HG02870 (cell line): ENCODE measurements around the gene SLX9.
"Not testable (repeated sequence)": the region's sequence is repeated elsewhere in the genome, so short reads cannot be mapped to it uniquely, and the experiment has no call there.

ENCODE experiments used
- ATAC-seq: cut with Tn5 transposase; IDR thresholded peaks from one replicate; pipeline ENCODE4 v1.9.1; 2021; ENCODE audit warnings: mild to moderate bottlenecking, moderate library complexity; ENCODE audit not compliant: unreplicated experiment

Gene SLX9

DNA sequence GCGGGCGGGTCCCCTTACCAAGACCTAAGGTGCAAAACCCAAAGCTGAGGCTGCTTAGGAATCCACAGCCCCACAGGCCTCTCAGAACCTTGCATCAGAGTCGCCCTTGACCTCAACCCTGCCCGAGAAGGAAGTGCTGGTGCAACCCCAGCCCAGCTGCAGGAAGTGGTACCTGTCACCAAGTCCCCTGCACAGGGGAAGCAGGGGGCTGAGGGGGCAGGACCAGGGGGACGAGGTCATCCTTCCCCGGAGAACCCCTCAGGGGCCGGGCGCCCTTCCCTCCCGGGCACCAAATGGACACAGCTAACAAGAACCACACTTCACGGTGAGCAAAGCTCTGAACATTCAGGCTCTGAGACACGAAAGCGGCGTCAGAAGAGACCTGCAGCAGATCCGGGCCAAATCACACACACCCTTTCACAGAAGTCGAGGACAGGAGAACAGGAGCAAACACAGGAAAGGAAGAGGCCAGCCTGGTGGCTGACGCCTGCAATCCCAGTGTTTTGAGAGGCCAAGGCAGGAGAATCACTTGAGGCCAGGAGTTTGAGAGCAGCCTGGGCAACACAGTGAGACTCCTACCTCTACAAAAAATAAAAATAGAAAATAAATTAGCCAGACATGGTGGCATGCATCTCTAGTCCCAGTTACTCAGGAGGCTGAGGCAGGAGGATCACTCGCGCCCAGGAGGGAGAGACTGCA, 25.5 kb upstream of the SLX9 start:
- no peak for ATAC-seq

DNA sequence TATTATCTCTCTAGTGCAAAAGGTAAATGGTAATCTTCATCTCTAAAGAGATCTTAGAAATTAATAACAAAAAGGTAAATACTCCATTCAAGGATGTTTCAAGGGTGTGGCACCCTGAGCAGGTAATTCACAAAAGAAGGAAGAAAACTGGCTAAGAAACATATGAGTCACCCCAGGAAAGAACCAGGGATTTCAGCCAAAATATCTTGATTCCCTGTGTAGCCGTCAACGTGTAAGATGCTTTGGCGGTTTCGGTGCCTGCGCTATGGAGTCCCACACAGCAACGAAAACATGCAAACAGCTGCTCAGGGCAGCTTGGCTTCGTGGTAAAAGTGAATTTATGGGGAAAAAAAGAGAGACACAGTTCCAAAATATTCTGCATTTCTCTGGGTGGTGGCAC, 22.9 kb upstream of the SLX9 start:
- ATAC-seq, result no peak

DNA sequence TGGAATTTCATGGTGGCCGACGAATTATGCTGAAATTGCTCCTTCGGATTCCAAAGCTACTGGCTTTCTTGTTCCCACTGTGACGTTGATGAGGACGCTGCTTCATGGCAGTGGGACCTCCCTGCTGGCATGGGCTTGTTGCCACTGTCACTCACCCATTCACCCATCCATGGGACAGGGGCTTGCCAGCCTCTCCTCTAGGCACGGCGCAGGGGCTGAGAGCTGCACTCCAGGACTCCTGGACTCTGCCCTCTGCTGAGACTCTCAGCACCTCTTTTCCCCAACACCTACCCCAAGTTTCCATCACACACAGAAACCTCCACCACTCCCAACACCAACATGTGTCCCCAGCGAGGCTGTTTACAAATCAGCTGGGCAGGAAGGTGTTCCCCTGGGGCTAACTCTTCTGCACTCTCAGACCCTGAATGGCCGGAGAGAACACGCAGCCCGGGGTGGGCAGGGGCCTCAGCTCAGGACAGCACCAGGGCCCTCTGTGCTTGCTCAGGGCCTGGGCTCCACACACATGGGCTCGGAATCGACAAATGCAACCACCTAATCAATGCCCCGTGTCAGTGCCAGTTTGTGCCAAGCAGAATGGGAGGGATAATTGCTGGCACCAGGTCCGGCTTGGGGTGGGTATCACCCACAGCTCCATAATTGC, 22.3 kb upstream of the SLX9 start:
- ATAC-seq, result no peak

DNA sequence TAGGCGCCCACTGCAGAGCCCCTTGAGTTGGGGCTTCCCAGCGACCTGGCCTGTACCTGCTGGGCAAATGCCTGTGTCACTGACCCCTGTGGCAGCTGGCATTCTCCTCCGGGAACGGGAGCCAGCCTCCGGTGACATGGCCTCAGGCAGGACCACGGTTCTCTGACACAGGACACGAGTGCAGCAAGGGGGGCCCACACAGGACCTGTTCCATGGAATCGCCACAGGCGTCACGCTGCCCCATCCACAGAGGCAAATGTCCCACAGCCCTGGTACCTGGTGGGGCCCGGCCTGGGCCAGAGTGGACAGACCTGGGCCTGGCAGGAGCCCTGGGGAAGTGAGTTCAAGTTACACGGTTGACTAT, 21.7 kb upstream of the SLX9 start:
- ATAC-seq, result no peak

DNA sequence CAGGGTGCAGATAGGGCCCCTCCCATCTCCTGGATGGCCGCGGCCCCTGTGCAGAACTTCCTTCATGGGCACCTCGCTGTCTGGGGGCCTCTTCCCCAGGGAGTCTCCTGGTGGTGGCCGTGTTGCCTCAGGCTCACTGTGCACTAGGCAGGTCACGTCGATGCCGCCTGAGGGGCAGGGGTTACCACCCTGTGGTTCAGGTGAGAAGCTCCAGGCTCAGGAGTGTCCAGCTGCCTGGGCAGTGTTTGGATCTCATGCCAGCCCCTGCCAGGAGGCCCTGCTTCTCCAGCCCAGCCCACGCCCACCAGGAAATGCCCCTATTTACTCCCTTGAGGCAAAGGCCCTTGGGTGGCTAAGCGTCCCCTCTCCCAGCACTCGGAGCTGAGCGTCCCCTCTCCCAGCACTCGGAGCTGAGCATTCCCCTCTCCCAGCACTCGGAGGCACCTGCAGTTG, 21.2 kb upstream of the SLX9 start:
- ATAC-seq, result no peak

DNA sequence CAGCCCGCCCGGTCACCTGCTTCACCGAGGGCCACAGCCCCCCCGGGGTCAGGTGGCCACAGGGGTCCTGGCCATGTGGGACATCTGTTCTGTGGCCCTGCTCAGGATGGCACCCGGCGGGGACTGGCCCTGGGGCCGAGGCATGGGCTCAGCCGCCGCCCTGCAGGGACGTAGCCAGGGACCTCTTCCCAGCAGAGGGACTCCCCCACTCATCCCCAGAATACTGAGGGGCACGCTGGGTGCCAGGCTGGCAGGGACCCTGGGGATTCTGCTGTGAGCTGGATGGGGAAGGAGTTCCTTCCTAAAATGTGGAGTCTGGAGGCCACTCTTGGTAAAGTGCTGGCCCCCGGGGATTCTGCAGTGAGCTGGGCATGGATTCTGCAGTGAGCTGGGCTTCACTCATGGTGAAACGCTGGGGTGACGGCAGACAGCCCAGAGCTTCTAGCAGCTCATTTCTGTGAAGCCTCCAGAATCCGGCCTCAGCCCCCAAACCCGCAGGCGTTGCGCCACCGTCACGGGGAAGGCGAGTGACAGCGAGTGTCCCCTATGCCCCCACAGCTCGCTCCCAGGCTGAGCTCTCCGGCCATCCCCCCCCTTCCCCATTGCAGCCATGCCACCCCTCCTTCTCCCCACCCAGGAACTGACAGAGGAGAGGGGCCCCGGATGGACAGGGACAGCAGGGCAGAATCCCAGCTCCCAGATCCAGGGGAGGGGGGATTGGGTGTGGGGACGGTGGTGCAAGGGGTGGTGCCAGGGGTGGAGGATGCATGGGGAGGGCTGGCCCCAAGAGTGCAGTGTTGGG, 20.5 kb upstream of the SLX9 start:
- no peak for ATAC-seq

DNA sequence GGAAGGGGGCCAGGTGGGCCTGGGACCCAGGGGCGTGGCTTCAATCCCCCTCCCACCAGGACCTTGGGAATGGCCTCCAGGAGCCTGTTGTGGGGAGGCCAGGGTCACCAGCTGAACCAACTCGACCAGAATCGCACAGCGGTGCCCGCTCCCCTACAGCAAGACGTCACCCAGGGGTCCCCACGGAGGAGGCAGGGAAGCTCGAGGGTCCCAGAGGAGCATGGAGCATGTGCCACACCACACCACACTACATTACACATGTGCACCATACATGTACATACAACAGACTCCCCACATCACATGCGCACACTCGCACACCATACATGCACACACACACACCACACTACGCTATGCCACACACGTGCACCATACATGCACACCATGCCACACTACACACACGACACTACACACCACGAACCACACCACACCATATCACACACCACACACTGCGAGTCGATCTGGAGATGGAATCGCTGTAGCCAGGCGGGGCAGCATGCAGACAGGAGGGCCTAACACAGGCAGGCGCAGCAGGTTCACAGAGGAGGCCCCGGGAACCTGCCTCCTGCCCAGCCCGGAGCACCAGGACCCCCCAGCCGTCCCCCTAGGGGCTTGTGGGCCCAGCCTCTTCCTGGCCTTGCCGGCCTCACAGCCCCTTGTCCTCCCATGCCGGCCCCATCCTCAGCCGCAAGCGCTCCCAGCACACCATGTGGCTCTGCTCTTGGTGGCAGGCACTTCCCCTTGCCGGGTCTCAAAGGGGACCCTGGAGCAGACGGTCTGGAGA, 19.7 kb upstream of the SLX9 start:
- ATAC-seq, result peak; percentile 29

DNA sequence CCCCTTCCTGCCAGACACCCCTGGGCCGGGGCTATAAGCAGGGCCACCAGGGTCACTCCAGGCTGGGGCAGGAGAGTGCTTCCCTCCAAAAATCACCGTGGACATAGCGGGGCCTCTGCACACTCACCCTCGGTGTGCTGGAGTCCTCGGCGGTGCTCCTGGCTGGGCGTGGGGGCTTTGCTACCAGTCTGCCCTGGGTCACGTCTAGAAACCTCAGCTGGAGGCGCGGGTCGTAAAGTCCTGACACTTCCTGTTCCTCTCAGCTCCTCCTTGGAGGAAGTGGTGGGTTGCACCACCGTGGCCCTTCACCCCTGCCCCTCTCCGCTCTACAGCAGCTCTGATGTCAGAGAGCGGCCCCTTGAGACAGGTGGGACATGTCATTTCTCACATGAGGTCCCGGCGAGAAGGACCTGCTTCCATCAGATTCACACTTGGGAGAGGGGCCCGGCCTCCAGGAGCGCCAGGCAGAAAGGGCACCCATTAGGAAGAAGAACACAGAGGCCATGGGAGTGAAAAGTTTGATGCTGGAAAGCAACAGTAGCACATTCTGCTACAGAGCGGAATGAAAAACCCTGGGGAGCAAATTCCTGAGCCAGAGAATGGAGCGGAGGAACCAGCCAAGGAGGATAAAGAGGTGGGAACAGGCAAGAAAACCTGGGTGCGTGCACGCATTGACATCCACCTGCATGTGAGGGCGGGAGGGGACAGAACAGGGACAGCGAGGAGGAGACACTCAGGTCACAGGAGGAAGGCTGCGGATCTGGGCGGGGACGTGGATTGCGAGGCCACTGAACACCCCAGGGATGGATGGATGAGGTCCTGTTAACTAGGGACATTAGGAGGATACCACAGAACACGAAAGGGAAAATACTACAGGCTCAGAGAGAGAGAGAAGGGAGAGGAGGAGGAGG, 18.9 kb upstream of the SLX9 start, which contains the start of gene ITGB2:
Gene ITGB2 (minus strand): TSS at position 206 of the 911 bp plus-strand sequence. CDS start 10,117 bp downstream, outside the sequence.
- peak; percentile 67 for ATAC-seq

DNA sequence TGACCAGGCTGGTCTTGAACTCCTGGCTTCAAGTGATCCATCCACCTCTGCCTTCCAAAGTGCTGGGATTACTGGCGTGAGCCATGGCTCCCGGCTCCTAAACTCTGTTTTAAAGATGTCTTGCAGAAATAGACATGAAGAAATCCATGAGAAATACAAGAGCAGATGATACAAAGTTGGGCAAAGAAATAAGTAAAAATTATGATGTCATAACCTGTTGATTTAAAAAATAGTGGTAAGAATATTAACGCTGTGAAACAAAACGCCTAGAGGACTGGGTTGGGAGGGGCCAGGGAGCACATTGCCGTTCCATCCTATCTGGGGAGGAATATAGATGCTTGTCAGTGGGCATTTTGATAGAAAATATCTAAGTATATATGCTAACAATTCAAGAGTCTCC, 17.9 kb upstream of the SLX9 start:
- ATAC-seq, result no peak

DNA sequence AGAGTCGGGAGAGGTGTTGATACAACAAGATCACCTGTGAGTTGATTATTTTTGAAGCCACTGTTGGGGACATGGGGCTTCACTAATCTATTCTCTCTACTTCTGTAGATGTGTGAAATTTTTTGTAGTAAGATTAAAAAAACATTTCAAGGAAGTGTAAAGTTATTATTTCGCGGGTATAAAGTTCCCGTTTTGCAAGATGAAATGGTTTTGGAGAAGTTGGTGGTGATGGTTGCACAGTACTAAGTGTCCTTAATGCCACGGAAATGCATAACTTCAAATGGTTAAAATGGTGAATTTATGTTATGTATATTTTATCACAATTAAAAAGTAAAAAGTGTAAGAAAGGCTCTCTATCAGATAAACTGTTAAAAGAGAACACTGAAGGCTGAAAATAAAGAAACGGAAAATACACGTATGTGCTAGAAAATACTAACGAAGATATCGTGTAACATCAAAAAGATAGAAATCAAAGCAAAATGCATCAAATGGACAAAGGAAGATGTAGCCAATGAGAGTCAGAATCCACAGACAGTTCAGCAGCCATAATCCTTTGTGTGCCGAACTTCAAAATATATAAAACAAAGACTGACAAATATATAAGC, 16.2 kb upstream of the SLX9 start:
- ATAC-seq, result no peak

DNA sequence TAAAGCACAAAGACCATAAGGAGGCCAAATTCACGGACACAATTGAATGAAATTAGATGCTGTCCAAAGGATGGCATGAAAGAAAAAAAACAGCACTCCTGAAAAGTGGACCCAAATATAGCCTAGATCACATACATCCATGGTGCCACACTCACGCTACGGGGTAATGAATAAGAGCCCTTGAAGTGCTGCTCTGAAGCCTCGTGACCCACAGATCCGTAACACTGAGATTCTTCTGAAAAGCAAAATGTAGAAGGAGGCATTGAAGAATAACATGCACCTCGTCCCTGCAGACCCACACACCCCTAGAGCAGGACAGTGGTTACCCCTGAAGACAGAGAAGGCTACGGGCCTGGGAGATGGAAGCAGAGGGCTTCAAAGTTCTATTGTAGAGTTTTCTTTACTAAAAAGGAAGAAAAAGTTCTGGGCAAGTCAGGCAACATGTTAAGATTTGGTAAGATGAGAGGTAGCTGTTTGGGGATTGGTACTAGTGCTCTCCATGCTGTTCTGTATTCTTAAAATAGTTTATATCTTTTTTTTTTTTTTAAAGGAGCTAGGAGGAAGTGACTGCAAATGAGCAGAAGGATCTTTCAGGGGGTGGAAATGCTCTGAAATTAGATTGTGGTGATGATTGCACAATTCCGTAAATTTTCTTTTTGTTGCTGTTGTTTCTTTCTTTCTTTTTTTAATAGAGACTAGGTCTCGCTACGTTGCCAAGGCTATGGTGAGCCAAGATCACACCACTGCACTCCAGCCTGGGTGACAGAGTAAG, 15.0 kb upstream of the SLX9 start:
- ATAC-seq, result no peak

DNA sequence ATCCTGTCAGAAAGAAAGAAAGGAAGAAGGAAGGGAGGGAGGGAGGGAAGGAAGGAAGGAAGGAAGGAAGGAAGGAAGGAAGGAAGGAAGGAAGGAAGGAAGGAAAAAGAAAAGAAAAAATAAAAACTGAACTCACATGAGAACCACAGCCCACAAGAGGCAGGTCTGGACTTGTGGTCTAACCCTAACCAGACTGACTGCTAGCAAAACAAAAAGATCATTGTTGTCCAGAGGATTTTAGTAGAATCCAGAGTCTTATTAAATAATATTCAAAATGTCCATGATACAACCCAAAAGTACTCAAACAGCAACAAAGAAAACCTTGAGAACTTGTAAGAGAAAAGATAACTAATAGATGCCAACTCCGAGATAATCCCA, 14.5 kb upstream of the SLX9 start:
- ATAC-seq, result no peak

DNA sequence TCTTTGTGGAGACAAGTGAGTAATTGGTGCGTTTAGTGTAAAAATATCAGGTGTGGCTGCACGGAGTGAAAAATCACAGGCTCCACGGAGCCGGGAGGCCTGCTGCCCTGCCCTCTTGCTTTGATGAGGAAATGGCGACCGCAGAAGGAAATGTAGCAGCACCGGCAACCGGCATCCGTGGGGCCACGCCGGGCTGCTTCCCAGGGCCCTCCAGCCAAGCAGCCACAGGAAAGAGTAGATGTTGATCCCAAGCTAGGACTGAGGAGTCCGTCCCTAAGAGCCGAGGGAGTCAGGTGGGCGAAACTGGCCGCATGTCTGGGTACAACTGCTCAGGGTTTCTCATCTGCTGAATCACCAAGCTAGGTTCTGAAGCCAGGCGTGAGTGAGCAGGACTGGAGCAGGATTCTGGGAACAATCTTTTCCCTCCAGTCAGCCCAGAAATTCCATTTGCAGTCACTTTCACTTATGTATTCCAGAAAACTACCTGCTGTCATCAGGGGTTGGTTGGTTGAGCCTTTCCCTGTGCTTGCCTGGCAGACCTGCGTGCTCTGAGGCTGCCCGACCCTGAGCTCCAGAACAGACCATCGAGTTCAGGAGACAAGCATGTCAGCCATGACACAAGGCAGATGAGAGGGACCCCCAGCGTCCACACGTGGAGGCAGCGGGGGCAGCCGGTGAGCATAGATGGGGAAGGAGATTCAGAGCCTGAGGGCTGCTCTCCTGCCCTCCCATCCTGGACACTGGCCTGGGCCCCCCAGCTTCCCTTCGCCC, 13.3 kb upstream of the SLX9 start:
- no peak for ATAC-seq

DNA sequence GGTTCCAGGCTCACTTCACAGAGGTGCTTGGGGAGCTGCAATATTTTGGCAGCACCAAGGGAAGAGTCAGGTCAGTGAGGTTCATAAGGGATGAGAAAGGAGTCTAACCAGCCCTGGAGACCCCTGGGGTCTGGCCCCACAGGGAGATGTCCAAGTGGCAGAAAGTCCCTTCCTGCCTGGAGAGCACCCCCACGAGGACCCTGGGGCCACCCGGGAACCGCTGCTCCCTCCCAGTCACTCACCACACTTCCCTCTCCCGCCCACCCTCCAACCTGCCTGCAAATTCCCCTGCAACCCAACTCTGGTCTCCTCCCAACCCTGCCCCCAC, 12.6 kb upstream of the SLX9 start:
- ATAC-seq, result no peak

DNA sequence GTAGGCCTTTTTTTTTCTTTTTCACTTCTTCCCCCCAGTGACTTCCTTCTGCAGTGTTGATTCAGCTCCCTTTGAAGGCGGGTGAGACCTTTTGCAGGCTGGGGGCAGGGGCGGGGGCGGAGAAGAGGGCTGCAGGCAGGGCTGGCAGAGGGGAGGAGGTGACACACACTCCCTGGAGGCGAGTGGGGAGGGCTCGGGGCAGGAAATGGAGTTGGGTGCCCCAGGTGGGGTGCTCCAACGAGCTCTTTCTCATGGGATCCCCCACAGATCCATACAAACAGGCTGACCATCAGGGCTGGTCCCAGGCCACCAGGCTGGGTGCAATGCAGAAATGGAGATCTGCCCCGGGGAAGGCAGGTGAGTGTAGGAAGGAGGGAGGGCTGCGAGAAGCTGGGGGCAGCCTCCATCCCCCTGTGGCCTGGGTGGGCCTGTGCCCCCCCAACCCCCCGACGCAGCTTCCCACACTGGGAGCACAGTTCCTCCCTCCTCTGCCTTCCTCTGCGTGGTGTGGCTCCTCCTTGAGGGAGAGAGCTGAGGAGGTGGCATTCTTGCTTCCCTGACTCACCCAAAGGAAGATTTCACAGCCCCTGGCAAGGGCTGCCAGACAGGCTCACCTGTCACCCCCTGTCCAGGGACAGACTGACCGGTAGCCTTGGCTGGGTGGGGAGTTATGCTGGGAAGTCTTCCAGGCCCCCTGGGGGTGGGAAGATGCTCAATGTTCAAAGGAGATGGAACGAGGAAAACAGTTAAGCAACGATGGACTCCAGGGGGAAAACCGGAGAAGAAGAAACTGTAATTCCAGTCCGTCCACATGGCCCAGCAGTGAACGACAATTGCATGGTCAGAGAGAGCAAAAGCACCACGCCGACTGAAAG, 12.0 kb upstream of the SLX9 start:
- ATAC-seq, result no peak

DNA sequence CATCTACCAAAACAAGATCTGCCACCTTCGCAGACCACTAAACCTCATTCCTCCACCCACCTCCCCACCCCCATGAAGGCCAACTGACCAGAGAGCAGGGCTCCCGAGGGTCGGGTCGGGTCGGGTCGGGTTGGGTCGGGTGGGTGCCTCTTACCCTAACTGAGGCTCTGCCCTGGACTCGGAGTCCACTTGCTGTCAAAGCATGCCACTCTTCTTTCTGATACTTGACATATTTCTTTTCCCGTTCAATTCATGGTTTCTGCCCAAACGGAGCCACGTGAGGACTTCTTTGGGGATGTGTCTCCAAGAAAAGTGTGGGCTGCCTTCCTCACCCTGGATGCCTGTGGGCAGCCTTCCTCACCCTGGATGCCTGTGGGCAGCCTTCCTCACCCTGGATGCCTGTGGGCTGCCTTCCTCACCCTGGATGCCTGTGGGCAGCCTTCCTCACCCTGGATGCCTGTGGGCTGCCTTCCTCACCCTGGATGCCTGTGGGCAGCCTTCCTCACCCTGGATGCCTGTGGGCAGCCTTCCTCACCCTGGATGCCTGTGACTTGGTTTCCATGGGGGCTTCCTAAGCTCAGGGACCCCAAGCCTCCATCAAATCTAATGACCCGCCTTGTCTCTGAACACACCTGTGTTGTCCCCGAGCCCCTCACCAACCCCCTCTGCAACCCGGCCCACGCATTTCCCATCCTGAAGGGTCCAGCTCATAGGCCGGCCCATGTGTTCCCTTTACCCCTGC, 11.2 kb upstream of the SLX9 start:
- not testable (repeated sequence) for ATAC-seq
